Activated CD4-positive, CD25-positive, alpha-beta regulatory T cell (primary cell): ENCODE results near the gene TMEM150C.
"Not testable (repeated sequence)": the region's sequence is repeated elsewhere in the genome, so short reads cannot be mapped to it uniquely, and the experiment has no call there.

Experiments used
- DNase-seq, 4 experiments: peaks; one replicate each; lab custom pipeline; 2025; lab: John Stamatoyannopoulos, UW

The TMEM150C gene

DNA sequence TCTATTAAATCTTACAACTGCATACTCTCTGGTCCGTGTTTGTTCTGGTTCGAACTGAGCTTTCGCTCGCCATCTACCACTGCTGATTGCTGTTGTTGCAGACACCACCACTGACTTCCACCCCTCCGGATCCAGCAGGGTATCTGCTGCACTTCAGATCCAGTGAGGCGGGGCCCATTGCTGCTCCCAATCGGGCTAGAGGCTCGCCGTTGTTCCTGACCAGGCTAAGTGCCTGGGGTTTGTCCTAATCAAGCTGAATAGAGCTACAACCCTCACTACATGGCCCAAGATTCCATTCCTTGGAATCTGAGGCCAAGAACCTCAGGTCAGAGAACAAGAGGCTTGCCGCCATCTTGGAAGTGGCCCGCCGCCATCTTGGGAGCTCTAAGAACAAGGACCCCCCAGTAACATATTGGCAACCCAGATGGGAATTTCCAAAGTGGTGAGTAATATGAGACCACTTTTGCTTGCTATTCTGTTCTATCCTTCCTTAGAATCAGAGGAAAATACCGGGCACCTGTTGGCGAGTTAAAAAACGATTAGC is 88.1 kb downstream of the TMEM150C start:
- no peak for DNase-seq

DNA sequence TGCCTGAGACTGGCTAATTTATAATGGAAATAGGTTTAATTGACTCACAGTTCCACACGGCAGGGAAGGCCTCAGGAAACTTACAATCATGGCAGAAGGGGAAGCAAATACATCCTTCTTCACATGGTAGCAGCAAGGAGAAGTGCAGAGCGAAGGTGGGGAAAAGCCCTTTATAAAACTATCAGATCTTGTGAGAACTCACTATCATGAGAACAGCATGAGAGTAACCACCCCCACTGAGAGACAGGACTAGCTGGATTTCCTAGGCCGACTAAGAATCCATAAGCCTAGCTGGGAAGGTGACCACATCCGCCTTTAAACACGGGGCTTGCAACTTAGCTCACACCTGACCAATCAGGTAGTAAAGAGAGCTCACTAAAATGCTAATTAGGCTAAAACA is 88.7 kb downstream of the TMEM150C start:
- not testable (repeated sequence) for DNase-seq

DNA sequence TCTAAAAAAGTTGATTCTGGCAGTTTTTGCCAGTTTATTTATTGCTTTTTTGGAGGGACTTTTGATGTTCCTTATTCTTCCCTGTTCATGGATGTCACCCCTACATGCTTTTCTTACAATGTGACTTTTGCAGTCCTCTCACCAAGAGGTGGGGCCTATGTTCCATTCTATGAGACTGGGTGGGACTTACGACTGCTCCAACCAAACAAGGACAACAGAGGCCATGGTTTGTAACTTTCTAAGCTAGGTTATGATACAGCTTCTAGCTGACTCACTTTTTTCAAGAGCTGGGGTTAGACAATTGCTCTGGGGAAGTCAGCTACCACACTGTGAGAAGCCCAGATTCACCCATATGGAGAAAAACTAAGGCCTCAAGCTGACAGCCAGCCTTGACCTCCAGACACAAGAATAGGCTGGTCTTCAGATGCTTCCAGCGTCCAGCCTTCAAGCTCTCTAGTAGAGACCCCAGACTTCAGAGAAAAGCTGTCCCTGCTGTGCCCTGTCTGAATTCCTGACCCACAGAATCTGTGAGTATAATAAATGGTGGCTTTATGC is 91.9 kb downstream of the TMEM150C start:
- DNase-seq, result no peak

DNA sequence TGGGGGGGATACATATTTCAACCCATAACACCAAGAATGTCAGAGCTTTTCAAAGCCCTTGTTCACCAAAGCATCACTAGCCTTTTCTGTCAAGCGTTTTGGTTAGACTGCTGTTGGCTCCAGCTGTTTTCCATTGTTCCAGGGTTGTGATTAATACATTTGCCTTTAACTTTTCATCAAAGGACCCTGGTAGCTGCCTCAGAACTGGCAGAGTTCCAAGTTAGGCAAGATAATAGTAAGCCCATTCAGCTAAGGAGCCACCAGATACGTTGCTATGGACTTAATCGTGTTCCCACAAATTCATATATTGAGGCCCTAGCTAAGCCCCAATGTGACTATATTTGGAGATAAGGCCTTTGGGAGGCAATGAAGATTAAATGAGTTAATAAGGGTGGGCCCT is 94.3 kb downstream of the TMEM150C start:
- DNase-seq, result no peak

DNA sequence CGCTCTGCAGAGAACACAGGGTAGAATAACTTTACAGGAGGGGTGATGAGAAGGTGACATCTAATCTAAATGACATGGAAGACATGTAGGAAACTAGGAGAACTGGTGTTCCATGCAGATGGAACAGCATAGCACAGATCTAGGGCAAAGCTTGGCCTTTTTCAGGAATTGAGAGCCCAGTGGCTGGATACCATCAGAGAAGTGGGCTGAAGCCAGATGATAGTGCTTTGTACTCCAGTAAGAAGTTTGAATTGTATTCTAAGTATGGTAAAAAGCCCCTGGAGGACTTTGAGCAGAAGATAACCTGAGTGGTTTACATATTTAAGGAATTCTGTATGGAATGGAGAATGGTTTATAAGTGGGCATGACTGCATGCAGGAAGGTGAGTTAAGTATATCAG is 98.6 kb downstream of the TMEM150C start:
- no peak for DNase-seq

DNA sequence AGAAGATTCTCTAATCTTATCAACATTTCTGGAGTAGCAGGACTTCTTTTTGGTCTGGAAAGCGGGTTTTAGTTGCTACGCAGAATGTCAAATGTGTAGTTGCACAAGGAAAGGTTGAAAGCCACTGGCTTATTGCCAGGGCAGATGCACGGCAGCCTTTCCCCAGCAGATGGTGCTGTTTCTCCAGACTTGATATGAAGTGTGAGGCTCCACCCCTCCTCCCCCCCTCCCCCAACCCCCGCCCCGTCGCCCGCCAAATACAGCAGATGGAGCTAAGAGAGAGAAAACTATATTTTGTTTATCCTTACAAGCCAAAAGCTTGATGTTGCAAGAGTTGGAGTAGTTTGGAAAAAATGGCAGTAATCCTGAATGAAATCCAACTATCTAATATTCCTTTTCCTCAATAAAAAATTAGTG is 99.4 kb downstream of the TMEM150C start:
- DNase-seq, result peak; percentile 63 to 73 (median 66)

DNA sequence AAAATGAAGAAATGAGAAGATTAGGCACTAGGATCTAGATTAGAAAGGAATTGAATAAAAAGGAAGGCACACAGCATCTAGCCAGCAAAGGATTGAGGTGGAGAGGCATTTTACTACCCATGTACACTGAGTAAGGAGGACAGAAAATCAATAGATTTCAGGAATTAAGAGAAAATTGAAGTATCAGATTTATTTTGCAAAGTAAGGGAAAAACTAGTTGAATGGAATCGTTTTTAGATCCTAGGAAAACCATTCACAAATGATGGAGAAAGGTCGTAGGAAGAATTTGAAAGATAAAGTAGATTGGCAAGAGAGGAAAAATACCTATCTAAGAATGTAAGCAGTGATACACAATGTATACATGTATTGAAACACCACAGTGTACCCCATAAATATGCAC is 100.1 kb downstream of the TMEM150C start:
- DNase-seq, result no peak

DNA sequence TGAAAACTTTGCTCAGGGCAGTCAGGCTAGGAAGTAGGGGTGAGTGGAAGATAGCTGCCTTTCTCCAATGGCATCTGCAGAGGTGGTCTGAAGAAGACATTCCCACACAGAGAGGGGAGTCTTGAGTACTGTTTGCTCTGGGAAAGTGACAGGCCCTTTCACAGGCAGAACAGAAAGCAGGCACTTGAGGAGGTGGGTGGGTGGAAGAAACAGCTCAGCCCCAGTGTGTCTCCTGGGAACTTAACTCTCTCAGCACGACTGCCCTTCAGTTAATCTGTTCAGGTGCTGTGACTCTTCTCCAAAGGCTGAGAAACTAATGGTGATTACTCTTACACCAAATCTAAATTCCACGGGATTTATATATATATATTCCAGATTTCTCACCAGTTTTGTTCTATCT is 103.1 kb downstream of the TMEM150C start:
- DNase-seq, result no peak

DNA sequence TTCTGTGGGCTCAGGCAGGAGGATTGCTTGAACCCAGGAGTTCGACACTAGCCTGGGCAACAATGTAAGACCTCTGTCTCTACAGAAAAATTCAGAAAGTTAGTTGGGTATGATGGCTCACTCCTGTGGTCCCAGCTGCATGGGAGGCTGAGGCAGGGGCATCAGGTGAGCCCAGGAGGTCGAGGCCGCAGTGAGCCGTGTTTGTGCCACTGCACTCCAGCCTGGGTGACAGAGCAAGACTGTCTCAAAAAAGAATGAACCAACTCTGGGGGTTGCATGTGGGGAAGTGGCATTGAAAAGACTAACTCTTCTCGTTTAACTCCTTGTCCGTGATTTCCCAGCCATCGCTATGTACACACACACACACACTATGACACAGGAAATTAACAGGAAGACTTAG is 104.5 kb downstream of the TMEM150C start:
- DNase-seq, result no peak

DNA sequence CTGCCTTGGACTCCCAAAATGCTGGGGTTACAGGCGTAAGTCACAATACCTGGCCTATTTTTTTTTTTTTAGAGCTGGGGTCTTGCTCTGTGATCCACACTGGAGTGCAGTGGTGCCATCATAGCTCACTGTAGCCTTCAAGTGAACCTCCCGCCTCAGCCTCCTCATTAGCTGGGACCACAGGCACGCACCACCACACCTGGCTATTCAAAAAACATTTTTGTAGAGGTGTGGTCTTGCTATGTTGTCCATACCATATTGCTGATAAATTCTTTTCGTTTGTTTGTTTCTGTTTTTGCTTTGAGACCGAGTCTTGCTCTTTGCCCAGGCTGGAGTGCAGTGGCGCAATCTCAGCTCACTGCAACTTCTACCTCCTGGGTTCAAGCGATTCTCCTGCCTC is 109.8 kb downstream of the TMEM150C start:
- no peak for DNase-seq

DNA sequence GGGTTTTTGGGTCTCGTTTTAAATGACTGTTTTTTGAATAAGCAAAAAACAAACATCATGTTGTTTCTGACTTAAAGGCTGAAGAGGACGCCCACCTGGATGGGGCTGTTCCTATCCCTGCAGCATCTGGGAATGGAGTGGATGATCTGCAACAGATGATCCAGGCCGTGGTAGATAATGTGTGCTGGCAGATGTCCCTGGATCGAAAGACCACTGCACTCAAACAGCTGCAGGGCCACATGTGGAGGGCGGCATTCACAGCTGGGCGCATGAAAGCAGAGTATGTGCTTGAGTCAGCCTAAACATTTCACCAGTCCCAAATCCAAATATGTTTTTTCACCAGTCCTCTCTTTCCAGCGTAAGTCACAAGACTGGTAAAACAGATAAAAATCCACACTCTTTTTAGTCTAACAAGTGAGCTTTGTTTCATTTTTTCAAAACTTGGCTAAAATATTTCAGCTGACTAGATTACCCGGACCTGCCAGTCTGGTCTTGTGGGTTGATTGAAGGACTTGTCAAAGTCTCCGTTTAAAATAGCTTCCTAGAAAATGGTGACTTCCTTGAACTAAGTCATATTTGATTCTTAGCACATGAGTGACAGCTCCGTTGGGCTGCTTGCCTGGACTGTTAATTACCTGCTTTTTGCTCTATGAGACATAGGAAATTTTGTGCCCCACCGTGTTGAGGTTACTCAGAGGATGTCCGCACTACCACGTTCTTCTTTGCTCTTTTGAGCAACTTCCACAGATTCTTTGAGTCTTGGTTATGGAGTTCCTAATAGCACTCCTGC is 110.6 kb downstream of the TMEM150C start:
- DNase-seq, result no peak

DNA sequence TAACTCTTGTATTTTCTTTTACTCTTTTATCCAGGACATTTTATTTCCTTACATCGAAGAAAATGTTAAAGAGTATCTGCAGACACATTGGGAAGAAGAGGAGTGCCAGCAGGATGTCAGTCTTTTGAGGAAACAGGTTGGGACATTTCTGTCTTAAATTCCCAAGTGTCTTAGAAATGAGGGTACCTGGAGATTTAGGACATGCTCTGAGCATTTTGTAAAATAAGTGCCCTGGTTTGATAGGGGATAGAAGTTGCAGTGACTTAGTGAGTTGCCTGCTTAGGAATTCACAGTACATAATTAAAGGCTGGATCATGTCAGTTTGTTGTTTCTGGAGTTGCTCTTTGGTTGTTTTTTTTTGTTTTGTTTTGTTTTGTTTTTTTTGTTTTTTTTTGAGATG is 113.9 kb downstream of the TMEM150C start:
- DNase-seq, result no peak

DNA sequence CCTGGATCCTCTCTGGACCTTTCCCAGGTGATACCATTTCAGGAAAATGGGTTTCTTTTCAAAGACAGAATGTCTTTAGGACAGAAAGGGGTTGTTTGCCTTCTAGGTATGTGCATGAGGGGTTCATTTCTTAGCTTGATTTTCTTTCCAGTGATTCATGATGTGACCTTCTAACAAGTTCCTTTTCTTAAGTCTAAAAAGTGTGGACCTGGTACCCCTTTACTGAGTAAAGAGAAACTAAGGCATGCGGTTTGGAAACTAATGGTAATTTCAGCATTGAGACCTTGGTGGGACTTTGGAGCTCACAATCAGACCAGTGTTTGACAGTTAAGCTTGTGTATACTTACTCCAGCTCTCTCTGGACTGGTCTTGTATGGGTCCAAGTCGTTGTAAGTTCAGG is 122.7 kb downstream of the TMEM150C start:
- no peak for DNase-seq

DNA sequence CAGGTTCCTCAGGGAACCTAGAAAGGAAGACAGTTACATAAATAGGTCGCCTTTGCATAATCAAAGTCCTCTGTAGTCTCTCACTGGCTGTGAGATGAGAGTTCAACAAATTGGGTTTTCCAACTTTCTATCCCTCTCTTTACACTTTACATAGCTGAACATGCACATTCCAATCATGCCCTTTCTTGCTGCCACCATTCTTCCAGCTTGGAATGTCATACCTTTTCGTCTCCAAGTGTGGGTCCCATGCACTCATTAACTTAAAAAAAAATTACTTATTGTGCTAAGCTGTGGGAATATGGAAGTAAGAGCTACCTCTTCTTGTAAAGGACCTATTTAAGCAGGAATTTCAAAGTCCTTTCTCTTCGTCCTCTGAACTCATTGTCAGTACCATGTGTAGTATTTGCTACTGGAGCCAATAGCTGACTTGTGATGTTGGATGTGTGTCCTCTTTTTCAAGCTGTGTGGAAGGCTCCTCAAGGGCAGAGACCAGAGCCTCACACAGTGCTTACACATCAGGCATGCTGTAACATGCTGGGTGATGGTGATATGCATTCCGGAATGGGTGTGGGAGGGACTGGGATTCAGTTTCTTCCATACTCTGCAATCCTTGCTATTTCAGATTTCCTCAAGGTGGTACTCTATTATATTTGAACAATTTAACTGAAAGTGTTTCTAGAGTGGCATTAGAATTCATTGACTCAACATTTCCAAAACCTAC is 124.3 kb downstream of the TMEM150C start:
- DNase-seq, result no peak

DNA sequence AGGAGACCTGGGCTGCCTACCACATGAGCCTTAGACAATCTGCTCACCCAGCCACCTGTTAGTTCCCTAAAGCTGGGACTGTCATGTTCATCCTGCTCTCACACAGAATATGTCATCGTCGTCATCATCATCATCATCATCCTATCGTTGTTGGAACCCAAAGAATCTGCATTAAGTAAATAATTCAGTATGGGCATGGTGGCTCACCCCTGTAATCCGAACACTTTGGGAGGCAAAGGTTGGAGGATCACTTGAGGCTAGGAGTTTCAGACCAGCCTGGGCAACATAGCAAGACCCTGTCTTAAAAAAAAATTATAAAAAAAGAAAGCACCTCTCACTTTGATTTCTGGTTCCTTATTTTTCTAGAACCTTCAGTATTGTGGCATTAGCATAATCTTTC is 125.0 kb downstream of the TMEM150C start:
- DNase-seq, result no peak

DNA sequence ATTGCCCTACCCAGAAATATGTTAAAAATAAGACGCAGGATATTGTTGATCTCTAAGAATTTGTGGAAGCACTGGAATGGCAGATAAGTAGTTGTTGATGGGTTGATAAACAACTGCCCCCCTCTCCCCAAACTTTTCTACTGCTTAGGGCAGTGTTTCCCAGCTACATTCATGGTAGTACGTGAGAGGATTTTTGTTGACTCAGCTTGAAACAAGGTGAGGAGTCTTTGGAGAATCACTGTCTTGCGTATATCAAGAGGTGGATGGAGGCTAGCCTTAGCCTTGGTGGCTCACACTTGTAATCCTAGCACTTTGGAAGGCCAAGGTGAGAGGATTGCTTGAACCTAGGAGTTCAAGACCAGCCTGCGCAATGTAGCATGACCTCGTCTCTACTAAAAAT is 125.7 kb downstream of the TMEM150C start:
- no peak for DNase-seq

DNA sequence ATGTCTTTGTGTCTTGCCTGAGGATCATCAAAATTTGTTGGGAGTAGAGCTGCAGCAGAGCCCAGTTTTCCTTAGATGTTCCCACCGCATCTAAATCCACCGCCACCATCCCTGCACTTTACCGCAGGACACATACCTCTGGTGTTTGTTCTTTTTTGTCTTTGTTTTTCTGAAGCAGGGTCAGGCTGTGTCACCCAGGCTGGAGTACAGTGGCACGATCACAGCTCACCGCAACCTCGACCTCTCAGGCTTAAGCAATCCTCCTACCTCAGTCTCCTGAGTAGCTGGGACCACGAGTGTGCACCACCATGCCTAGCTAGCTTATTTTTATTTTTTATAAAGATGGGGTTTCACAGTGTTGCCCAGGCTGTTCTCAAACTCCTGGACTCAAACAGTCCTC is 126.8 kb downstream of the TMEM150C start:
- DNase-seq, result no peak

DNA sequence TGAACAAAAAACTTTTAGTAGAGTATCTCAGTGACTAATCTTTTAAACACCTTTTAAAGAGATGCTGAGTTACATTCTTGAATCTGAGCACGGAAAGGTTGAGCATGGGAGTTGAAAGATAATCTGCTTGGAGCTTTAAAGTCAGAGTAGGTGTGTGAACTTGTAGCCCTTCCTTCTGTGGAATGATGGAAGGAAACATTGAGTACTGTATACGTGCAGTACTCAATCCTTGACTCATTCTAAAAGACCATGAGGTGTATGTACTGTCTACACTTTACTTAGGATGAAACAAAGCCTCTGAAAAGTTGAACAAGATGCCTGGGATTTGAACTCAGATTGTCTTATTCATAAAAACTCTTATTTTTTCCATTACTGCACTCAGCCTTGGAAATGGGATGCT is 128.0 kb downstream of the TMEM150C start:
- no peak for DNase-seq
